HG03159 (cell line): Measurements from ENCODE around the gene TACC2.
A peak's percentile ranks its signal among the peaks of the same experiment; 100 is the strongest.

ENCODE experiments used
- ATAC-seq: cut with Tn5 transposase; IDR thresholded peaks from one replicate; pipeline ENCODE4 v1.9.1; 2021; ENCODE audit warnings: mild to moderate bottlenecking, moderate library complexity; ENCODE audit not compliant: unreplicated experiment

The TACC2 gene

DNA sequence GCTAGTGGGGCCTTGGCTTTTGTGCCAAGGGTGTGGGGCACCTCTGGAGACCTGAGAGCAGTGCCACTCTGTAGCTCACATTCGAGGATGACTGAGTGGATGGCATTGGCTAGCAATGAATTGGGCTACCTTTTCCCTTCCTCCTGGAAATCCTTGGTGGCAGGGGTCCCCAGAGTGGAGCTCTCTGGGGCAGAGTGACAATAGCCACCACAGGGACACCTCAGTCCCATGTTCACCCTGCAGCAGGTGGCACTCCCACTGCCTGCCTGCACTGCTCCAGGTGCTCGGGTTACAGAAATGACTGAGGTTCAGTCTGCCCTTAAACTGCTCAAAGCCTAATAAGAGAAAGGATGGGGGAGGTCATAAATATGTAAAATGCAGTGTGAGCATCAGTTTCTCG lies 300.0 kb downstream of the TACC2 start:
- ATAC-seq = no peak

DNA sequence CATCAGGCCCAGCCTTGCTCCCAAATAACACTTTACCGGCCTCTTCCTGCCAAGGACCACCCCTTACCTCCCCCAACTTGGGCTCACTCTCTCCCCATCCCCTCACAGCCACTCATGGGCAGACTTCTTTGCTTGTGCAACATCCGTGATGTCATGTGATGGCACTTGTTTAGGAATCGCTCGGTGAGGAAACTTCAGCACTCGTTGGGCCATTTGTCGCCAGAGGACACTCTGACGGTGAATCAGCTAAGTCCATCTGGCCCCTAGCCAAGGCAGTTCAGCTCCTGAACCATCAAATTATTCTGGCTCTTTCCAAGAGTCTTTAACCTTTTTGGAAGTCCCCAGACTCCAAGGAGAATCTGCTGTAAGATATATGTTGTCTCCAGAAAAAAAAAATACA lies 301.4 kb downstream of the TACC2 start:
- no peak for ATAC-seq

DNA sequence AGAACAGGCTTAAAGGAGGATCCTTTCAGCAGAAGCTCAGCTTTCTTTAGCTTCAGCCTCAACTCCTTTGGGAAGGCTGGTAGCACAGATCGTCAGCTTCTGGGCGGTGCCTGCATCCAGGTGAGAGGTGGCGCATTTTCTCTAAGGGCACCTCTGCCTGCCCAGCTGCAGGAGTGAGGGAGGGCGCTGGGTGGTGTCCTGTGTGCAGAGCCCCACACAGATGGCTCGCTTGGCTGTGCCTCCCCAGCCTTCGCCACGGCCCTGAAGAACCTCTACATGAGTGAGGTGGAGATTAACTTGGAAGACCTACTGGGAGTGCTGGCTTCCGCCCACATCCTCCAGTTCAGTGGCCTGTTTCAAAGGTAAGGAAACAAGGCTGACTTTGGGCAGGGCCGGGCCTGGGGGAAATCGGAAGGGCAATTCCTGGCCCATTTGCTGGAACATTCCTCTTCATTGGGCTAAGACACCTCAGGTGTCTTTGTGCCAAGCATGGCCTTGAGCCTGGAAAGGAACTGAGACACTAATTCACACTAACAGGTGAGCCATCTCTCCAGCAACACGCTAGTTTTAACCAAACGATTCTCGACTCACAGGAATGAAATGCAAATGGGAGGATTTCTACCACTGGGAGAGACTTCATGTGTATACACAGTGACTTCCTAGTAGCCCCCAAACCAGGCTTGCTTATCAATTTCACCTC lies 302.0 kb downstream of the TACC2 start:
- ATAC-seq = no peak

DNA sequence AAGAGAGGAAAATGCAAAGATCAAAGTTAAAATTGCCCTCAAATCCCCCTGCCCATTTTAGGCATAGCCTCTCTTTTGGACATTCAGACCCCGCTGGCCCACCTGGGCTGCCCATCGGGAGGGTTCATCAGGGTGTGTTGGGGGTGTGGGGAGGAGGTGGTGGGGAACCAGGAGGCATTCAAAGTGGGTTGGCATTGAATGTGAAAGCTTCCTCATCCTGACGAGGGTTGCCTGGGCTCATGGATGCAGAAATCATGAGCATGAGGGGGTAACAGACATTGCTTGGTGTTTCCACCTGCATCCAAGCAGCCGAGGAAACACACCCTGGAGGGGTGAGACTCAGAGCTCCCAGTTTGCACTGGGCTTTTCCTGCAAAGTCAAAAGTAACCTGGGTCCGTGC lies 302.8 kb downstream of the TACC2 start:
- ATAC-seq = no peak

DNA sequence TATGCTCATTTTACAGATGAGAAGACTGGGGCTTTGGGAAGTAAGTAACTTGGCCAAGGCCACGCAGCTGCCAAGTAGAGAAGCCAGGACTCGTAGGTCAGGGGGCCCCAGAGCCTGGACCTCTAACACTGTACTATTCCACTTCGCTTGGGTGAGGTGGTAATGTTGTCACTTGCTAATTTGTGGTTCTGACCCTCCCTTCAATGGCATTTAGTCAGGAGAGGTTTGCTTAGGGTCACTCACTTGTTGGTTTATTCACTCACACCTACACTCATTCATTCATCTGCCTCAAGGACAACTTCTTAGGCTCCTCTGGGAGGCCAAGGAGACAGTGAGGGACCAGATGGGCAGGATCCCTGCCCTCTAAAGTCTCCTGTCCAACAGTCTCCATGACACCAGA lies 303.4 kb downstream of the TACC2 start:
- no peak for ATAC-seq

DNA sequence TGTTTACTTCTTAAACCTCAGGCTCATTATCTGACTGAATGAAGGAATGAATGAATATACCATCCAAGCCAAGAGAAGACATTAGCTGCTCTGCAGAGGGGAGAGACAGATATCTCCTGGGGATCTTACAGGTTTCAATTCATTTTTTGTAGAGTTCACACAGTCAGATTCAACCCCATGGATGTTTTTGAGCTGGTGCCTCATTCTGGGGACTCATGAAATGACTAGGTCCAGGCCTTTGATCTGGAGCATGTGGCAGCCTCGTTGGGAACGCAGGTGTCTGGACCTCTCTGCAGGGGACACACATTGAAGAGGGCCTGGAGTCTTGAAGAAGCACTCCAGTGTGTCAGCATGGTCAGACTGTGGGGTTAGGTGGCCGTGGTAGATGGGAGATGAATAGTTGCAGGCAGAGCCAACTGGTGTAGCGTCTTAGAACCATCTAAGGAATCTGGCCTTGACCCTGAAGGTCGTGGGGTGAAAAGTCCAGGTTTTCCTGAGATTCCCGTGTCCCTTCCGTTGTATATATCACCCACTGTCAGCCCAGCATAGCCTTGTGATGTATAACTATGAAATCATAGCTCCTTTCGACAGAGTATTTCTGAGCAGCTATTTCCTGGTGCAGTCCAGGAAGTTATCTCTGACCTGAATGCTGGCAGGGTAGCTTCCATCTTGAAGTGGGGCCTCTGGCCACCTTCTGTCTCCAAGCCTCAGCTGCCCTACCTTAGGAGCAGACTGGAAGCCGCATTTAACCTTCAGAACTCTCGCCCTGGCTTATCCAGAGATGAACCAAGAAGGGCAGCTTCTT lies 304.4 kb downstream of the TACC2 start:
- no peak for ATAC-seq

DNA sequence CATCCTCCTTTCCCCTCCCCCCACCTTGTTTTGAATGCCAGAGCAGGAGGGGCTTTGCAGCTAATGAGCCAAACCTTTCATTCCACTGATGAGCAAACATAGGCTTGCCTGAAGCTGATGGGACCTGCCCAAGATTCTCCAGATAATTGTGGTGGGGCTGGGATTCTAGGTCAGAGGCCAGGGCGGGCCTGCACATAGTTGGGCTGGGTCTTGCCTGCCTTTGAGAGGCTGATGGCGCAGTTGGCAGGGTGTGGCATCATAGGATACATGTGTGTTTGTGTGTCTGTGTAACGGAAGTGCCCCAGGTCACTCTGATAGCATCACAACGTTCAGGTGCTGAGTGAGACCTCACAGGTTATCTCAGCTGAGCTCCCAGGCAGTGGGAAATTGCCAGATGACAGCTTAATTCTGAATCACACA lies 305.0 kb downstream of the TACC2 start:
- ATAC-seq = no peak

DNA sequence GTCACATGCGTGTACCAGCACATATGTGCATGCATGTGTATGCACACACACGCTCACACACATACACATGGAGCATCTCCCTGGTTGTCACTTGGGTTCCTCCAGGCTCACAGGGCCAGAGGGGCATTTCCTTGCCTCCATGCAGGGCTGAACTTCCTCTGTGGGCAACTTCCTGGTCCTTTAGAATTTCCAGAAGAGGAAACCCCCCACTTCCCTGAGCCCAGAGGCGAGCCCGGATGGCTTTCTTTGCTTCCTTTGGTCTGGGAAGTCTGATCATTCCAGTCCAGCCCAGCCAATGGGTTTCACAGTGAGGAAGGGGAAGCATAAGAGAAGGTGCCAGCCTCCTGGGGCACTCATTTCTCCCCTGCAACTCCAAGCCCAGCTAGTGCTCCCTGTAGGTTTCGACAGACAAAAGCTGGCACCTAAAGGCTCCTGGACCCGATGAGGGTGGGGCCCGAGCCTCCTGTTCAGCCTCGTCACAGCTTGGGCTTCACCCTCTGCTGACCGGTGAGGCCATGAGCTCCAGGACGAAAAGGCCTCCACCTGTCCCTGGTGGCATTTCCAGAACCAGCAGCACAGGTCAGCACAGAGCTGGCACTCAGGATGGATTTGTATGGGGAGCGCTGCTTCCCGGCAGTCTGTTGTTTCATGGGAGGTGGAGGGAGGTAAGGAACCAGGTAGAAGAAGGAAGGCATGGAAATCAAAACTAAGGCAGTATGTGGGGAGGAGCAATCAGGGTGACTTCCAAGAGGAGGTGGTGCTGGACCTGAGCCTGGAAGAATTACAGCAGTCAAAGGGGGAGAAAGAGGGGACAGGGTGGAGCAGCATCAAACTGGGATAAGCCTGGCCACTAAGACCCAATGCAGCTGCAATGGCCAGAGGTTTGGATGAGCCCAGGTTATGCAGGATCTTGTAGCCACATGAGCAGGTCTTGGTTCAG lies 305.8 kb downstream of the TACC2 start:
- ATAC-seq = no peak

DNA sequence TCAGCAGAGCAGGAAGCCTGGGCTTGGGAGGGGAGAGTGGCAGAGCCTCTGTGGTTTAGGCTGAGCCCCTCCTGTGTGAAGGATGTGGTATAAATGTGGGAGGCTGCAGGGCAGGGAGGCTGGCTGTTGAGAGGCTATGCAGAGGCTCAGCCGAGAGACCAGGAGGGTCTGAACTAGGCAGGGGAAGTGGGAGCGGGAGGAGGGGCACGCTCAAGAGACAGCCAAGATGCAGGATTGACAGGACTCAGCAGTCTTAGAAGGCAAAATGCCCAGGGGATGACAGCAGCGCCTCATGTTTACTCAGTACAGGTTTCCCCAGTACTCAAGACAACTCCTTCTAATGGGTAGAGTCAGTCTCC lies 306.5 kb downstream of the TACC2 start:
- no peak for ATAC-seq

DNA sequence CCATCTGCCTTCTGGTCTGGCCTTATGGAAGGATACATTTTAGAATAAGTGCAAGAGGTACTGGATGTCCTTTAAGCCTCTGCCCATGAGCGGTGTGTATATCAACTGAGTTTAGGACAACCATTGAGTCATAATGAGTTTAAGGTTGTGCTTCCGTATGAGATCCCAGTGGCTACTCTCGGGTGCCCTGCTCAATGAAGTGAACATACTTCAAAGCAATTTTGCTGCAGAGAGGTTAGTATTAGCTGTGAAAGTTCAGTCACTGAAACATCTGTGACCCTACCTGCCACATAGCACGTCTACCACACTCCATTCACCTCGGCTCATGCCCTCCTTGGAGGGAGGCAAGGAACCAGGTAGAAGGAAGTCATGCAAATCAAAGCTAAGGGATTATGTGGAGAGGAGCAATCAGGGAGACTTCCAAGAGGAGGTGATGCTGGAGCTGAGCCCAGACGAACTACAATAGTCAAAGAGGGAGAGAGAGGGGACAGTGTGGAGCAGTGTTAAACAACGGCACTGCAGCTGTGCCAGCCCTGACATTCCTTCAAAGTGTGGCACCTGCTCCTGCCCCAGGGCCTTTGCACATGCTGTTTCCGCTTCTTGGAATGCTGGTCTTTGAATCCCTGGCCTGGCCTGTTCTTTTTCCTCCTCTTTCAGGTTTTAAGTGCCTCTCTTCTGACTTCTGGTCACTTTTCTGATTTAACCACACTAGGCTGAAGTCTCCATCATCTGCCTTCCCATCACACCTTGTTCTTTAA lies 307.6 kb downstream of the TACC2 start:
- no peak for ATAC-seq

DNA sequence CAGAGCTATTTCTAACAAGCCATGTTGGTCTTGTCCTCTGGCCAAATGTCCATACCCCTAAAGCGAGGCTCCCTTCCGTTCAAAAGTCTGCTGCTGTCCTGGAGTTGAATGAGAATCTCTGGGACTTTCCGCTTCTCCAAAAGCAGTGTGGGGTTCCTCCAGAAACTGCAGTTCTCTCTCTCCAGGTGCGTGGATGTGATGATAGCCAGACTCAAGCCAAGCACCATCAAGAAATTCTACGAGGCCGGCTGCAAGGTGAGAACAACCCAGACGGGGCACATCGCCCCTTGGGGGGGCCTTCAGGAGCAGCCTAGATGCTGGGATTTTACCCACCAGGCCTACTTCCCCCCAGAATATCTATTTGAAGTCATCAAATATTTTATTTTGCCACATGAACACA lies 308.6 kb downstream of the TACC2 start:
- no peak for ATAC-seq

DNA sequence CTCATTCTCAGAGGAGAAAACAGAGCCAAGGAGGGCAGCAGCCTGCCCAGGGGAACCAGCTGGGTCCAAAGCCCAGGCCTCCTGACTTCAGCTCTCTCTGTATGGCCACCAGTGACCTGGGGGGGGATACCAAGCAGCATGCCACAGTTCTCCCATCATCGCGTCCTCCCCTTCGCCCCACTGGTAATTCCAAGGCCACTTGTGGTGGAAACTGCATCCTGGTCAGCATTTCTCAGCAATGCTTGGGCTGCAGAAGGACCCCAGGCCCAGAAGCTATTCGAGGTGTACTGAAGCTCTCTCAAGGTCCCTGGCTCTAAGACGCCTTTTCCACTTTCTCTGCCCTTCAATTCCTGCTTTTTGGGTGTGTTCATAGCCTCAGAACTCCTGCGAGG lies 309.2 kb downstream of the TACC2 start:
- no peak for ATAC-seq

DNA sequence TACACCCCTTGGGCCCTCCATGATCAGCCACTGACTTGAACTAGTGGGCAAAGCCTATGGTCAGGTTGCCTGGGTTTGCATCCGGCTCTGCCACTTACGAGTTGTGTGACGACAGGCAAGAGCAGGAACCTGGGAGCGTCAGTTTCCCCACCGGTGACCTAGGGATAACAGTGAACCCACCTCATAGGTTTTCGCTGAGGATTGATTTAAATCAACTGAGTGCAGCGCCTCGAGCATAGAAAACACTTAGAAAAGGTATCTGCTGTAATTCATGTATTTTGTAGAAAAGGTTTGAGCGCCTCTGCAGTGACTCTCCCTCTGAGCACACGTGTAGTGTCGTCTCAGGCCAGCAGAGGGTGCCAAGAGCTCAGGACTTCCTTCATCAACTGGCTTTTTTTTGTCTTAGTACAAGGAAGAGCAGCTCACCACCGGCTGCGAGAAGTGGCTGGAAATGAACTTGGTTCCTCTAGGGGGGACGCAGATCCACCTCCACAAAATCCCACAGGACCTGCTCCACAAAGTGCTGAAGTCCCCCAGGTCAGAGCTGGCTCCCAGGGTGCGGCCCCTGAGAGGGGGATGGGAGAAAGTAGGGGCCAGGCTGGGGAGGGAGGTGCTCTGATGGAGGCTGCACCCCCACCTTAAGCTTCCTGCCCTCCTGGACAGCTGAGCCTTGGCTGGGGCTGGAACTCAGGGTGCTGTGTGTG lies 309.8 kb downstream of the TACC2 start:
- ATAC-seq = peak; percentile 87

DNA sequence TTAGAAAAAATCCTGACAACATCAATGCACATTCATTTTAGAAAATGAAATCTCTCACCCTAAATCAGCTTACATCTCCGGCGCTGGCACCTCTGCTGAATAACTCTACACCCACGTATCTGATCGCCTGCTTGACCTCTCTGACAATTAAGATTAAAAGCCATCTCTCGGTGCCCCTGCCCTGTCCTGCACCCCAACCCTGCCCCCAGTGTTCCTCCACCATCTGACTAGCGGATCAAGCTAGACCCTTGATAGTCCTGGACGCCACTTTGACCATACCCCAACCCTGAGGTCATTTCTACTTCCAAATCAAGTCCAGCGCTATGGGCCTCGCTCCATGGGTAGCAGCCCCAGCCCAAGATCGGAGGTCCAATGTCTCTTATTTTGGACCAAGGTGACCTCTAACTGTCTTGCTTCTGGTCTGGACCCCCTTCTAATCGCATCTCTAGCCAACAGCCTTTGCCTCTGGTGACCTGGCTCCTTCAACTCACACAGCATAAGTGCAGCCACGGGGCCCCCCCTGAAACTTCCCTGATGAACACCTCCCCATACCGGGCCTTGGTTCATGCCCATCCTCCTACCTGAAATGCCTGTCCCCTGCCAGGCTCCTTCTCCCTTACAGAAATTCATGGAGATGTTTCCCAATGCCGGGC lies 310.6 kb downstream of the TACC2 start:
- no peak for ATAC-seq

DNA sequence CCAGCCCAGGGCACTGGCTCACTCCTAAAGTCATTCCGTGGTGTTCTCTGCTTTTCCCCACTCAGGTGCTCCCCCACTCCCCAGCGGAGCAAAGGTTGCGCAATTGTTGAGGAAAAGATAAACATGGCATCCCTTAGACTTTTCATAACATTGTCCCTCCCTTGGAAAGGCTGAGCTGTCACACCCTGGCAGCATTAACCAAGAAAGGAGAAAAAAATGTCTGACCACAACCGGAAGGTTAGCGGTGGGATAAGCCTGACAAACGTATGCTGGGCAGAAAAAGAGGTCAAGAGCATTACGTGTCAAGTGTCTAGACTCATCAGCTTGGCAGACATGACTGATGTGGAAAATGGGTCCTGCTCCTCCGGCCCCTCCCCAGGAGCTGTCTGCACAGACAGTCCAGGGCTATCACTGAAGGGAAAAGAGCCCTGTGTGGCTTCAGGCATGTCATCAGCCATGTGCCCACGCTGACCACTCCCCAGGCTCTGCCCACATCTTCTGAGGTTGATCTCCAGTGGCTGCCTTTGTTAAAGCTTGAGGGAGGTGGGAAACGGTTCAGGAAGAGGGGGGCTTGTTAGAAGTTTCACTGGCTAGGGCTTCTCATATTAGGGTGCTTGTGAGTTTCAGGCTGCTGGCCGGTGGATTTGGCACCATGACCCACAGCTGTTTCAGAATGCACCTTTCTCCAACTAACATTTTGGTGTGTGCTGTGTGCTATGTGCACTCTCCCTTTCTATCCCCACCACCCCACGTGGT lies 312.3 kb downstream of the TACC2 start:
- no peak for ATAC-seq

DNA sequence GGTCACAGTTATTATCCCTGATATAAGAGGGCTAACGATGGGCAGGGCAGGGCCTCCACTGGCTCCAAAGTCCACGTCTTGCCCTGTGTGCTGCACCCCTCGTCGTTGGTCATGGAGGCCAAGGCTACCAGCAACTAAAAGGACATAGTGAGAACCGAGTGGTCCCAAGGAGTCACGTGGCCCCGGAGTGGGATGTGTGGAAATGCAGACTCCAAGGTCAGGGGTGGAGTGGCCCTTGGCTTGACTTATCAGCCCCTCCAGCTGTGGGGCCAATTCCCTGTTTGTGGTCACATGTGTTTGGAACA lies 312.8 kb downstream of the TACC2 start:
- no peak for ATAC-seq

DNA sequence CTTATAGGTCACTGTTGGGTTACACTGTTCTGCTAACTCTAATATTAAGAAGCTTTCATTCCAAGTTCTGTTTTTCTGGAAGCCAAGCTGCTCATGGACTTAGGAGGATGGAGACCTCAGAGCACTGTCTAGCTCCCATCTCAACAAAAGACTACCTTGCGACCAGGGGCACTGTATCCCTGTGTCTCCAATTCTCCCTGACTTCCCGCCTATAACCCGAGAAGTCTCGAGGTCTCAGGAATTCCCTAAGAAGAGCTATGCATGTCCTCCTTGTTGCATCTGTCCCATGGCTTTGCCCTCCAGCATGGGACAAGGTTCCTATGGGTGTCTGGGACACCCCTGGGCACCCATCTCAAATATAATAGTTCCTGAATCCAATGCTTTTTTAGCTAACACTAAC lies 313.4 kb downstream of the TACC2 start:
- ATAC-seq = no peak

DNA sequence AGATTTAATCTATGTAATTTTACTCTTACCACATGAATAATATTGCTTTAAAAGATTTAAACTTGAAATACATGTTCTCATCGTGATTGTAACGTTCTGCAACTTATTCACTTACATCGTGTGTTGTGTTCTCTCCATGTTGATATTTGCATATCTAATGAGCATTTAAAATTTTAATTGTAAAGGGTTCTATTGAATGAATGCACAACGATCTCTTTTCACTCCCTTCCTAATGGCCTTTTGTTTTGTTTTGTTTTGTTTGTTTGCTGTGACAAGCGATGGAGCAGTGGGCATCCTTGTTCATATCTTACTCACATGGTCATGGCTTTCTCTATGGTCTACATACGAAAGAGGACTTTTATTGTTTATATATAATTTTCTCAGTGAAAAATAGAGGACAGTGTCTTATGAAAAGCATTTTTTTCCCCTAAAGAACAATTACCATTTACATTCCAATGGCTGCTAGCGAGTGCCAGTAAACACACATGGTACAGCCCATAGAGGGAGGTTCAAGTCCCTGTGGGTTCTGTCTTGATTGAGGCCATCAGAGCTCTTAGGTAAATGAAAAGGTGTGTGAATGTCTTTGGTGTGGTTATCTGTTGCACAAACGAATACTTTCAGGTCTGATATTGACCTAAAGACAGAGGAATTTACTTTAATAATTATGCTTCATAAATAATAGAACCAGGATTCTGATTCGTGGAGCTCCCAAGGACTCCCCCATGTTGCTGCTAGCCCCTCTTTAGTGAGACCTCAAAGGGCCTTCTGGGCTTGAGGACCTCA lies 314.5 kb downstream of the TACC2 start:
- no peak for ATAC-seq
